Ovary (tissue), 9 donors: ENCODE results near the gene LRCH1. TPM values are rescaled to one million over a fixed set of nuclear protein-coding genes. Genes with fewer than 3 reads are reported as not detected.

ENCODE experiments used
- DNase-seq, 5 donors: peaks; one replicate each; pipeline ENCODE4 v3.0.0-alpha.2; 2019 to 2020
- H3K27ac ChIP-seq, 2 donors: fragments of 200-600 bp; one replicate each; pipeline versions ENCODE4 v1.5.1 to v1.8.0; 2019 to 2022
- H3K27me3 ChIP-seq: fragments of 200-600 bp; one replicate; pipeline ENCODE4 v1.8.0; 2022
- H3K36me3 ChIP-seq: fragments of 200-600 bp; sonication (generic); one replicate; pipeline ENCODE4 v1.5.1; 2019
- H3K4me1 ChIP-seq: one replicate; pipeline ENCODE4 v1.8.1; 2013; ENCODE audit warnings: mild to moderate bottlenecking, moderate library complexity; ENCODE audit not compliant: insufficient read depth
- H3K4me3 ChIP-seq: fragments of 200-600 bp; sonication (generic); one replicate; pipeline ENCODE4 v1.5.1; 2017
- H3K9me3 ChIP-seq, 2 donors: fragments of 200-600 bp in 1 of 2; sonication (generic) in 1 of 2; one replicate each; pipeline versions ENCODE4 v1.5.1 to v1.8.1; 2013 to 2019; ENCODE audit warnings: mild to moderate bottlenecking in 1 of 2, moderate library complexity in 1 of 2
- CTCF ChIP-seq, 3 donors: fragments of 450-650 bp in 2 of 3; fragments of 200-600 bp in 1 of 3; IDR thresholded peaks; one replicate each; pipeline versions ENCODE4 v1.5.1 to v1.8.0; 2016 to 2022; ENCODE audit warnings: antibody characterized with exemption in 3 of 3, mild to moderate bottlenecking in 1 of 3
- EP300 ChIP-seq: sonication (generic); formaldehyde crosslinking; IDR thresholded peaks from one replicate; pipeline ENCODE4 v1.6.1; 2017; ENCODE audit warnings: antibody characterized with exemption
- POLR2A ChIP-seq: fragments of 450-650 bp; IDR thresholded peaks from one replicate; pipeline ENCODE4 v1.6.1; 2017; ENCODE audit warnings: antibody characterized with exemption, mild to moderate bottlenecking, moderate library complexity
- whole genome bisulfite sequencing, 3 donors: extraction: QIAGEN DNeasy Blood & Tissue Kit in 1 of 3; methylation state at CpG; one replicate each; pipeline versions ENCODE4 v1.1.5 to v1.1.7; 2013 to 2017; 5-methylcytosine and 5-hydroxymethylcytosine counted together
- intact Hi-C, 4 donors: fragments of 100-400 bp; cut with DNase I; formaldehyde crosslinking; loops; one replicate each; pipeline versions ENCODE4 v1.11.0 to v1.15.1; 2022 to 2023
- polyA plus RNA-seq, 2 donors: library from polyadenylated mRNA; stranded (reverse); fragments of 200-250 nt in 1 of 2; fragments of 350-450 nt in 1 of 2; fragmentation: Illumina TruSeq in 1 of 2; extraction: RNeasy Lipid Tissue Mini Kit (QIAGEN cat#74804) in 1 of 2; gene quantifications; one replicate each; pipeline ENCODE4 v1.2.3, GENCODE V29; 2013 to 2014
- total RNA-seq, 7 donors: library from RNA; depleted of rRNA in 2 of 7; stranded (reverse); fragments of >200 nt in 2 of 7; fragmentation: NEBNext Ultra II Directional in 3 of 7; extraction: Animal tissue kit (Norgen Biotek cat#: 25700) in 3 of 7; gene quantifications; one replicate each; pipeline versions ENCODE4 v1.1.0 to v1.2.4, GENCODE V29; 2016 to 2023
- donor health status: DM: no; HTN: no; CAD: no; lungs with moderate emphysema.
- donor health status: DM: no; HTN: no; CAD: no.
- donor health status: Bipolar disorder and iron deficiency.
- donor health status: DM: yes; HTN: yes; CAD: no.
- donor health status: DM: no; HTN: no; CAD: no.
- donor health status: DM: yes; HTN: yes; CAD: no.

LRCH1 gene
- total and polyA plus RNA-seq, 9 donors, result 7.6 to 19.3 (median 15.8) TPM

- H3K27ac ChIP-seq, result no peak overlapping the region
- no peaks in the 10 kb centered on the region for H3K27me3 ChIP-seq
- H3K36me3 ChIP-seq, result no peaks in the 10 kb centered on the region
- H3K9me3 ChIP-seq, result no peaks in the 10 kb centered on the region
- no peak overlapping the region for H3K4me3 ChIP-seq
- no peak for DNase-seq
- no peak for TF ChIP-seq EP300
- no peak for TF ChIP-seq CTCF (IDR thresholded peaks at IDR 0.05)
- TF ChIP-seq POLR2A, result no peak
- intact Hi-C loops, result no loop called here
- peaks cover 4% of the 10 kb centered on the region for H3K4me1 ChIP-seq
These were observed 7.8 kb downstream of the LRCH1 start for GRCh38 chr13:46560778-46561177.

GRCh38 chr13:46561286-46561685 is 8.3 kb downstream of the LRCH1 start:
- no peak for TF ChIP-seq EP300
- Histone ChIP-seq H3K4me1 (peaks cover 6% of the 10 kb centered on the region), H3K4me3 (no peak overlapping the region), H3K27ac (no peak overlapping the region), H3K9me3 (no peaks in the 10 kb centered on the region), H3K36me3 (no peaks in the 10 kb centered on the region), H3K27me3 (no peaks in the 10 kb centered on the region)
- WGBS, 3 donors, result 50 to 72% (median 52%) methylated on average over 2 of the region's 2 CpGs
- no peak for DNase-seq
- intact Hi-C loops, result no loop called here

- TF ChIP-seq POLR2A (no peak), CTCF (IDR thresholded peaks at IDR 0.05) (no peak), EP300 (no peak)
- 79 to 97% (median 88%) methylated on average over 1 of the region's 1 CpG for WGBS, 3 donors
These were observed 8.7 kb downstream of the LRCH1 start for GRCh38 chr13:46561691-46562090.

GRCh38 chr13:46562152-46562551 is 9.2 kb downstream of the LRCH1 start:
- no peak overlapping the region for H3K4me3 ChIP-seq
- H3K36me3 ChIP-seq, result no peaks in the 10 kb centered on the region
- no peak for DNase-seq
- H3K4me1 ChIP-seq, result peaks cover 9% of the 10 kb centered on the region
- no peaks in the 10 kb centered on the region for H3K9me3 ChIP-seq
- H3K27me3 ChIP-seq, result no peaks in the 10 kb centered on the region
- no peak for TF ChIP-seq CTCF (IDR thresholded peaks at IDR 0.05)
- no peak for TF ChIP-seq EP300
- TF ChIP-seq POLR2A, result no peak
- H3K27ac ChIP-seq, result no peak overlapping the region
- WGBS, 3 donors, result 93 to 99% (median 97%) methylated on average over 2 of the region's 2 CpGs
- intact Hi-C loops, result no loop called here

More at GRCh38 chr13:46561691-46562090, 8.7 kb downstream of the LRCH1 start:
- DNase-seq, result no peak
- H3K4me1 ChIP-seq, result peaks cover 9% of the 10 kb centered on the region
- H3K27ac ChIP-seq, result no peak overlapping the region
- H3K9me3 ChIP-seq, result no peaks in the 10 kb centered on the region
- intact Hi-C loops, result no loop called here
- no peaks in the 10 kb centered on the region for H3K36me3 ChIP-seq
- no peaks in the 10 kb centered on the region for H3K27me3 ChIP-seq
- H3K4me3 ChIP-seq, result no peak overlapping the region

- Histone ChIP-seq H3K4me1 (peaks cover 9% of the 10 kb centered on the region), H3K27ac (no peak overlapping the region), H3K36me3 (no peaks in the 10 kb centered on the region), H3K27me3 (no peaks in the 10 kb centered on the region), H3K9me3 (no peaks in the 10 kb centered on the region), H3K4me3 (no peak overlapping the region)
- TF ChIP-seq CTCF (IDR thresholded peaks at IDR 0.05), result no peak
- no peak for TF ChIP-seq EP300
- 90 to 97% (median 94%) methylated on average over 5 of the region's 5 CpGs for WGBS, 3 donors
- DNase-seq, result no peak
- intact Hi-C loops, result no loop called here
These were observed 9.6 kb downstream of the LRCH1 start for GRCh38 chr13:46562581-46562980.
